ENCODE data around the gene ZNF281.

The ZNF281 gene

DNA sequence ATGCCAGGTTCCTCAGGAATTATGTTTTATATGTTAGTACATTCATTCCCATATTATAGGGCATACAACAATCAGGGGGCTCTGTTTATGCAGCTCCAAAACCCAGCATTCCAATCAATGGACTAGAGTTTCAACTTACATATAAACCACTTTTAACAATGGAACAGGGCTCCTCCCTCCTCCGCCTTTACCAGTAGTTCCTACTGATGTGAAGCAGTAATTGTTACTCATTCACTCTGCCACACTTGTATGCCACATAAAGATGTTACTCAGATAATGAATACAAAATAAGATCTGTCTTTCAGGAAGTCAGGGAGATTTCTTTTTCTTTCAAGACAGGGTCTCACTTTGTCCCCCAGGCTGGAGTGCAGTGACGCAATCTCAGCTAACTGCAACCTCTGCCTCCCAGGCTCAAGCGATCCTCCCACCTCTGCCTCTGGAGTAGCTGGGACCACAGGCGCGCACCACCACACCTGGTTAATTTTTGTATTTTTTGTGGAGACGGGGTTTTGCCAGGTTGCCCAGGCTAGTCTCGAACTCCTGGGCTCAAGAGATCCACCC lies 17.1 kb downstream of the ZNF281 start:
- no peak overlapping the region for H3K9ac ChIP-seq (ENCODE audit: low read length in 5 of 5)
- H3K9me3 ChIP-seq (ENCODE audit: control insufficient read depth in 5 of 5, low read length in 5 of 5), result no peaks in the 10 kb centered on the region
- H3K4me3 ChIP-seq (ENCODE audit: low read depth in 1 of 5, low read length in 5 of 5), result no peak overlapping the region
- H3K27ac ChIP-seq (ENCODE audit: low read depth, low read length), result no peak overlapping the region
- peaks cover 0 to 6% (median 0%) of the 10 kb centered on the region in 5 donors for H3K36me3 ChIP-seq (ENCODE audit: control insufficient read depth in 5 of 5, insufficient read depth in 5 of 5, low read length in 5 of 5)
- no peaks in the 10 kb centered on the region for H3K4me1 ChIP-seq (ENCODE audit: control insufficient read depth in 5 of 5, insufficient read depth in 5 of 5, low read length in 5 of 5)
- no peaks in the 10 kb centered on the region for H3K27me3 ChIP-seq (ENCODE audit: control insufficient read depth in 5 of 5, insufficient read depth in 4 of 5, low read length in 5 of 5)

DNA sequence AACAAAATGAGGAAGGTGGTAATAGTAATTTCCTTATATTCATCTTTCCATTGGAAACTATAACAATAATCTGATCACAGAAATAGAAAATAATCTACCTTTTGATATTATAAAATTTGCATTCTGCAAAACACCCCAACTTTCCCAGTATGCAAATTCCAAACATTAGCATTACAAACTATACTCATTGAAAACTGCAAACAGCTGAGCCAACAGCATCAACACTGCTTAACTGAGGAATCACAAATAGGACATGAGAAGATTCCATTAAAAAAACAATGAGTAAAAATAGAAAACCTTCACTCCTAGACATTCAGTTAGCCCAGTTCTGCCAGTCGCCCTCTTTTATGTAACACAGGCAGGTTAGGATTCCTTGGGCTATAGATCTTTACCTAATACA lies 18.1 kb downstream of the ZNF281 start:
- H3K27ac ChIP-seq (ENCODE audit: low read depth, low read length), result no peak overlapping the region

DNA sequence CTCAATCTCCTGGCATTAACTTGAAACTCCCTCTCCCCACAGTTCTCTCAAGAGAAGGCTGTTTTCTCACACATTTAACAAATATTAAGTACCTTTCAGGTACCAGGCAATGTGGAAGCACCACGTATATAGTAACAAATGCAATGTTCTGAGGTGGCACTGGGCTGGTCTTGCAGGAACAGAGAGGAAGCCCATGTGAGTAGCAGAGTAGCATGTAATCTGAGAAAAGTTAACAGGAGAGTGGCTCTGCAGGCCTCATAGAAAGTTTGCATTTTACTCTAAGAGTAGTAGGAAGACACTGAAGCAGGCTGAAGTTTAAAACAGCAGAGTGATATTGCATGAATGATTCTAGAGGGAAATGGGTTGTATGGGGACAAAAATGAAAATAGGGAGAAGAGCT lies 21.0 kb downstream of the ZNF281 start:
- Histone ChIP-seq H3K27ac (ENCODE audit: low read depth, low read length) (no peak overlapping the region), H3K4me1 (ENCODE audit: control insufficient read depth in 5 of 5, insufficient read depth in 5 of 5, low read length in 5 of 5) (no peaks in the 10 kb centered on the region), H3K27me3 (ENCODE audit: control insufficient read depth in 5 of 5, insufficient read depth in 4 of 5, low read length in 5 of 5) (no peaks in the 10 kb centered on the region), H3K4me3 (ENCODE audit: low read depth in 1 of 5, low read length in 5 of 5) (no peak overlapping the region), H3K36me3 (ENCODE audit: control insufficient read depth in 5 of 5, insufficient read depth in 5 of 5, low read length in 5 of 5) (no peaks in the 10 kb centered on the region), H3K9ac (ENCODE audit: low read length in 5 of 5) (no peak overlapping the region), H3K9me3 (ENCODE audit: control insufficient read depth in 5 of 5, low read length in 5 of 5) (no peaks in the 10 kb centered on the region)

More for the DNA sequence above, 18.1 kb downstream of the ZNF281 start:
- H3K4me3 ChIP-seq (ENCODE audit: low read depth in 1 of 5, low read length in 5 of 5), result no peak overlapping the region
- H3K27me3 ChIP-seq (ENCODE audit: control insufficient read depth in 5 of 5, insufficient read depth in 4 of 5, low read length in 5 of 5), result no peaks in the 10 kb centered on the region
- H3K9me3 ChIP-seq (ENCODE audit: control insufficient read depth in 5 of 5, low read length in 5 of 5), result no peaks in the 10 kb centered on the region
- H3K9ac ChIP-seq (ENCODE audit: low read length in 5 of 5), result no peak overlapping the region
- H3K36me3 ChIP-seq (ENCODE audit: control insufficient read depth in 5 of 5, insufficient read depth in 5 of 5, low read length in 5 of 5), result peaks cover 0 to 6% (median 0%) of the 10 kb centered on the region in 5 donors
- no peaks in the 10 kb centered on the region for H3K4me1 ChIP-seq (ENCODE audit: control insufficient read depth in 5 of 5, insufficient read depth in 5 of 5, low read length in 5 of 5)

DNA sequence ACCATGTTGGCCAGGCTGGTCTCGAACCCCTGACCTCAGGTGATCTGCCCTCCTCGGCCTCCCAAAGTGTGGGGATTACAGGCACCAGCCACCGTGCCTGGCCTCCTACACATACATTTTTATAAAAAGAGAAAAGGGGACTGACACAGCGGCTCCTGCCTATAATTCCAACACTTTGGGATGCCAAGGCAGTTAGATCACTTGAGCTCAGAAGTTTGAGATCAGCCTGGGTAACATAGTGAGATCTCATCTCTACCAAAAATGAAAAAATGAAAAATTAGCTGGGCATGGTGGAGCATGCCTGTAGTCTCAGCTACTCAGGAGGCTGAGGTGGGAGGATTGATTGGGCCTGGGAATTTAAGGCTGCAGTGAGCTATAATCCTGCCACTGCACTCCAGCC lies 23.4 kb downstream of the ZNF281 start:
- no peaks in the 10 kb centered on the region for H3K9me3 ChIP-seq (ENCODE audit: control insufficient read depth in 5 of 5, low read length in 5 of 5)
- no peak overlapping the region for H3K9ac ChIP-seq (ENCODE audit: low read length in 5 of 5)
- no peak overlapping the region for H3K4me3 ChIP-seq (ENCODE audit: low read depth in 1 of 5, low read length in 5 of 5)
- no peaks in the 10 kb centered on the region for H3K27me3 ChIP-seq (ENCODE audit: control insufficient read depth in 5 of 5, insufficient read depth in 4 of 5, low read length in 5 of 5)
- no peak overlapping the region for H3K27ac ChIP-seq (ENCODE audit: low read depth, low read length)
- no peaks in the 10 kb centered on the region for H3K36me3 ChIP-seq (ENCODE audit: control insufficient read depth in 5 of 5, insufficient read depth in 5 of 5, low read length in 5 of 5)
- no peaks in the 10 kb centered on the region for H3K4me1 ChIP-seq (ENCODE audit: control insufficient read depth in 5 of 5, insufficient read depth in 5 of 5, low read length in 5 of 5)

DNA sequence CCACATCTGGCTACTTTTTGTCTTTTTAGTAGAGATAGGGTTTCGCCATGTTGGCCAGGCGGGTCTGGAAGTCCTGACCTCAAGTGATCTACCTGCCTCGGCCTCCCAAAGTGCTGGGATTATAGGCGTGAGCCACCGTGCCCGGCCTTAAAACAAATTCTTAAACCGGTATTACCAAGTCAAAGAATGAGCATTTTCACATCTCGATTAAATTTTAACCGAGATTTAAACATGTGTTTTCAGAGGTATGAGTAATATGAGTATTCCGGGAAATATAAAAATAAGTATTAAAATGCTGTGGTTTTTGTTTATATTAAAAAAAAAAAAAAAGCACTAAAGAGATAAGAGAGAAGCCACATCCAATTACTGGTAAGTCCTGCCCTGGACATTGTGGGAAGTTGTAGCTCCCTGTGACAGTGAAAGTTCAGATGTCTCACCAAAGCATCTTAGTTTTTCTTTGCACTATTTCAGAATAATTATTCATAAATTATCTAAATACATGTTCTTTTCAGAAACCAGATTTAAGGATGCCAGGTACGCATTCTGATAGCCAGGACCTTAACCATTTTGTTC lies 24.9 kb downstream of the ZNF281 start:
- Histone ChIP-seq H3K4me1 (ENCODE audit: control insufficient read depth in 5 of 5, insufficient read depth in 5 of 5, low read length in 5 of 5) (no peaks in the 10 kb centered on the region), H3K27me3 (ENCODE audit: control insufficient read depth in 5 of 5, insufficient read depth in 4 of 5, low read length in 5 of 5) (no peaks in the 10 kb centered on the region), H3K9me3 (ENCODE audit: control insufficient read depth in 5 of 5, low read length in 5 of 5) (no peaks in the 10 kb centered on the region), H3K9ac (ENCODE audit: low read length in 5 of 5) (no peak overlapping the region), H3K36me3 (ENCODE audit: control insufficient read depth in 5 of 5, insufficient read depth in 5 of 5, low read length in 5 of 5) (no peaks in the 10 kb centered on the region), H3K4me3 (ENCODE audit: low read depth in 1 of 5, low read length in 5 of 5) (no peak overlapping the region), H3K27ac (ENCODE audit: low read depth, low read length) (no peak overlapping the region)

DNA sequence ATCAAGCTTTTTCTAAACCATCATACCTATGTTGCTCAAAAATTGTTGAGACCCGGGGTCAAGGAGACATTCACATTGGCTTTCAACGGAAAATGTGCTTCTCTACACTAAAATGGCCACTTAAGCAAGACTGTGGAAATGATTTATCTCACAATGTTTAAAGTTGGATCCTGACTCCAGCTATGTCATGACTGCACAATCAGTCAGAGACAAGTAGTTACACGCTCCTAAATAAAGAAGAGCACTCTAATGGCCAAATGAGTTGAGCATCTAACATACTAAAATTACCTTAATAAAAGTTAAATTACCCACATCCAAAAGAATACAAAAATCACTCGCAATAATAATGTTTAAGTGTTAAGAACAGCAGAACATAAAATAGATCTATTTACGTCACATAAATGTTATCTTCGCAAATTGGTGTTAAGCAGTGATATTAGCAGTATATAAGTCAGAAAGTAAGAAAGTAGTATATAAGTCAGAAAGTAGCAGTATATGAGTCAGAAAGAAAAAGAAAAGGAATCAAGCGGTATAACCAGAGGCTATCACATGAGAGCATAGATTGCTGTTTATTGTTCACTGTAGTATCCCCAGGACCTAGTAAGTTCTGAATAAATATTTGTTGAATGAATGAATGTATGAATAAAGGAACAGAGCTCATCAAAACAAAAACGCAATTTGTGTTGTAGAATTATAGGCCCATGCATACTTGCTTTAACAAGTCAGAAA lies 28.4 kb downstream of the ZNF281 start:
- Histone ChIP-seq H3K9ac (ENCODE audit: low read length in 5 of 5) (no peak overlapping the region), H3K4me1 (ENCODE audit: control insufficient read depth in 5 of 5, insufficient read depth in 5 of 5, low read length in 5 of 5) (peaks cover 0 to 5% (median 3%) of the 10 kb centered on the region in 5 donors), H3K4me3 (ENCODE audit: low read depth in 1 of 5, low read length in 5 of 5) (no peak overlapping the region), H3K27ac (ENCODE audit: low read depth, low read length) (no peak overlapping the region), H3K27me3 (ENCODE audit: control insufficient read depth in 5 of 5, insufficient read depth in 4 of 5, low read length in 5 of 5) (no peaks in the 10 kb centered on the region), H3K36me3 (ENCODE audit: control insufficient read depth in 5 of 5, insufficient read depth in 5 of 5, low read length in 5 of 5) (no peaks in the 10 kb centered on the region), H3K9me3 (ENCODE audit: control insufficient read depth in 5 of 5, low read length in 5 of 5) (no peaks in the 10 kb centered on the region)

DNA sequence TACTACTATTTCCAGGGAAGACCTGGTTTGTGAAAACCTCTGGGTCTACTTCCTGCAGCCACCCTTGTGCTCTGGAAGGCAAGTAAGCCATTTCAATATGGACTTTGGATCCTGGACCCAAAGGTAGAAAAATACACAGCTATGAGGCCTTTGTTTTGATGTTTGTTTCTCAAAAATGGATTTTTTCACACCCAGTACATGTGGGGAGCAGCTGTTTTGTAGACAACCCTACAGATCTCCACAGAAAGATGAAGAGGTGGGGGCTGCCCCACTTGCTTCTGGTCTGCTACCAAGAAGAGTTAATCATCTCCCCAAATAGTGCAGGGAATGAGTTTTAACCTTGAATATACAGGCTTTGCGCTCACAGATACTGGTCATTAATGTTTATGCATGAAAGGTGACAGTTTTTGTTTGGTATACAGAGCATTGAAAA lies 29.2 kb downstream of the ZNF281 start:
- no peak overlapping the region for H3K9ac ChIP-seq (ENCODE audit: low read length in 5 of 5)
- H3K9me3 ChIP-seq (ENCODE audit: control insufficient read depth in 5 of 5, low read length in 5 of 5), result no peaks in the 10 kb centered on the region

DNA sequence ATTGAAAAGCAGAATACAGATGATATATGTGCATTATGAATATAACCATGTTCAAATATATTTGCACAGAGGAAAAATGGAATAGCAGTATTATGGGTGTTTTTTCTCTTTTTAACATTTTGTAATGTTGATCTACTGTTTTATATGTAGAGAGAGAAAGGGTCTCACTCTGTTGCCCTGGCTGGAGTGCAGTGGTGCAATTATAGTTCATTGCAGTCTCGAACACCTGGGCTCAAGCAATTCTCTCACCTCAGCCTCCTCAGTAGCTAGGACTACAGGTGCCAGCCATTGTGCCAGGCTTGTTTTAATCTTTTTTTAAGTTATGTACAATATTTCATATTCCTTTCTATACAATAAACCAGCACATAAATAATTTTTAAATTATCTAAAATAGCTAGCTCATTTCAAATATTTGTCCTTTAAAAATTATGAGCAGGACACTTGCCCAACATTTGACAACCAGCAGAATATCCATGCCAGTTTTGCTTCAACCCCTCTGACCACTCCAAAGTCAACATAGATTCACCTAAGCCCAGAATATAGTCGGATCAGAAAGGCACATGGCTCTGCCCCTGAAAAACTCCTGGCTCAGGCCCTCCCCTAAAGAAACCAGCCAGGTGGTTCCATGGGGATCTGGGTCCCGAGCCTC lies 29.8 kb downstream of the ZNF281 start:
- Histone ChIP-seq H3K4me3 (ENCODE audit: low read depth in 1 of 5, low read length in 5 of 5) (no peak overlapping the region), H3K27me3 (ENCODE audit: control insufficient read depth in 5 of 5, insufficient read depth in 4 of 5, low read length in 5 of 5) (no peaks in the 10 kb centered on the region), H3K9me3 (ENCODE audit: control insufficient read depth in 5 of 5, low read length in 5 of 5) (no peaks in the 10 kb centered on the region), H3K4me1 (ENCODE audit: control insufficient read depth in 5 of 5, insufficient read depth in 5 of 5, low read length in 5 of 5) (peaks cover 0 to 5% (median 3%) of the 10 kb centered on the region in 5 donors), H3K27ac (ENCODE audit: low read depth, low read length) (no peak overlapping the region), H3K9ac (ENCODE audit: low read length in 5 of 5) (no peak overlapping the region), H3K36me3 (ENCODE audit: control insufficient read depth in 5 of 5, insufficient read depth in 5 of 5, low read length in 5 of 5) (no peaks in the 10 kb centered on the region)

More for the DNA sequence above, 29.2 kb downstream of the ZNF281 start:
- Histone ChIP-seq H3K27ac (ENCODE audit: low read depth, low read length) (no peak overlapping the region), H3K36me3 (ENCODE audit: control insufficient read depth in 5 of 5, insufficient read depth in 5 of 5, low read length in 5 of 5) (no peaks in the 10 kb centered on the region), H3K27me3 (ENCODE audit: control insufficient read depth in 5 of 5, insufficient read depth in 4 of 5, low read length in 5 of 5) (no peaks in the 10 kb centered on the region), H3K4me3 (ENCODE audit: low read depth in 1 of 5, low read length in 5 of 5) (no peak overlapping the region), H3K4me1 (ENCODE audit: control insufficient read depth in 5 of 5, insufficient read depth in 5 of 5, low read length in 5 of 5) (peaks cover 0 to 5% (median 3%) of the 10 kb centered on the region in 5 donors)

DNA sequence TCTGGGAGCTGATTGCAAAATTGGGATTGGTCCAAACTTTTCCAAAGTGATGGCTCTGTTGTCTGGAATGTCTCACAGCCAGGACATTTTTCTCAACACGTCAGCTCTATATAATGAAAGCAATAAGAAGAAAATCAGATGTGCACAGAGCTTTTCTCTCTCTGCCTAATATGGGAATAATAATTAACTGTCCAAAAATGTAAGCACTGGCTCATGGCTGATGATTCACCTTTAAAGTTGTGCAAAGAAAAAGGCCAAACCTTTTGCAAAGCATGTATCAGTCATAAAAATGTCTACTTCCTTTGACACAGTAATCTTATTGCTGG lies 30.4 kb downstream of the ZNF281 start:
- Histone ChIP-seq H3K4me3 (ENCODE audit: low read depth in 1 of 5, low read length in 5 of 5) (no peak overlapping the region), H3K9me3 (ENCODE audit: control insufficient read depth in 5 of 5, low read length in 5 of 5) (no peaks in the 10 kb centered on the region), H3K4me1 (ENCODE audit: control insufficient read depth in 5 of 5, insufficient read depth in 5 of 5, low read length in 5 of 5) (peaks cover 0 to 5% (median 3%) of the 10 kb centered on the region in 5 donors), H3K36me3 (ENCODE audit: control insufficient read depth in 5 of 5, insufficient read depth in 5 of 5, low read length in 5 of 5) (no peaks in the 10 kb centered on the region), H3K9ac (ENCODE audit: low read length in 5 of 5) (no peak overlapping the region), H3K27me3 (ENCODE audit: control insufficient read depth in 5 of 5, insufficient read depth in 4 of 5, low read length in 5 of 5) (no peaks in the 10 kb centered on the region), H3K27ac (ENCODE audit: low read depth, low read length) (no peak overlapping the region)

DNA sequence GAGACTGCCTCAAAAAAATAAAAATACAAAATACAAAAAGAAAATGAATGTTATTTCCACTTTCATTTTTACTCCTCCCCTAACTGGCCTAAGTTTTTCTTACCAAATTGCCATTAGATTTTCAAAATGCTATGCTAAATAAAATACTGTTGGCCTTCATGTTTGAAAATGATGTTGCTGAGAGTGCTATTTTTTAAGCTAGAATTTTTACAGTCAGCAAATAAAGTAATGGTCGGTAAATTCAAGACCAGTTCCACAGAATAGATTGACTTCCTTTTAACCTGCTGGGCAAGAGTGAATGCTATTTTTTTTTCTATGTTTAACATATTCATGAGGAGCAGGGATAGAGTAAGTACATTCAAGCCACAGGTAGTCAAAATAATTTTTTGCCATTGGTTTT lies 31.7 kb downstream of the ZNF281 start:
- H3K9me3 ChIP-seq (ENCODE audit: control insufficient read depth in 5 of 5, low read length in 5 of 5), result no peaks in the 10 kb centered on the region
- H3K9ac ChIP-seq (ENCODE audit: low read length in 5 of 5), result no peak overlapping the region
- no peaks in the 10 kb centered on the region for H3K27me3 ChIP-seq (ENCODE audit: control insufficient read depth in 5 of 5, insufficient read depth in 4 of 5, low read length in 5 of 5)
- H3K36me3 ChIP-seq (ENCODE audit: control insufficient read depth in 5 of 5, insufficient read depth in 5 of 5, low read length in 5 of 5), result peaks cover 0 to 3% (median 0%) of the 10 kb centered on the region in 5 donors
- H3K4me3 ChIP-seq (ENCODE audit: low read depth in 1 of 5, low read length in 5 of 5), result no peak overlapping the region
- H3K27ac ChIP-seq (ENCODE audit: low read depth, low read length), result no peak overlapping the region
- peaks cover 0 to 5% (median 3%) of the 10 kb centered on the region in 5 donors for H3K4me1 ChIP-seq (ENCODE audit: control insufficient read depth in 5 of 5, insufficient read depth in 5 of 5, low read length in 5 of 5)

Data from subcutaneous abdominal adipose tissue (tissue), 5 donors.